Peyer's patch (tissue), 4 donors: ENCODE results near the gene HTT. TPM values are rescaled to one million over a fixed set of nuclear protein-coding genes. Genes with fewer than 3 reads are reported as not detected.
"Not testable (repeated sequence)": the region's sequence is repeated elsewhere in the genome, so short reads cannot be mapped to it uniquely, and the experiment has no call there.

ENCODE experiments used
- DNase-seq, 3 donors: peaks; one replicate each; pipeline ENCODE4 v3.0.0-alpha.2; 2017 to 2019
- H3K27ac ChIP-seq, 4 donors: fragments of 200-600 bp; sonication (generic); one replicate each; pipeline ENCODE4 v1.5.1; 2016 to 2019
- H3K27me3 ChIP-seq, 2 donors: fragments of 200-600 bp; sonication (generic); one replicate each; pipeline ENCODE4 v1.5.1; 2019
- H3K36me3 ChIP-seq, 3 donors: fragments of 200-600 bp; sonication (generic); one replicate each; pipeline ENCODE4 v1.5.1; 2016 to 2019
- H3K4me1 ChIP-seq, 4 donors: fragments of 200-600 bp; sonication (generic); one replicate each; pipeline ENCODE4 v1.5.1; 2016 to 2019
- H3K4me3 ChIP-seq, 4 donors: fragments of 200-600 bp; sonication (generic); 1 replicate in 3 of 4; 2 replicates in 1 of 4; pipeline ENCODE4 v1.5.1; 2016 to 2019; ENCODE audit warnings: mild to moderate bottlenecking in 1 of 4
- H3K9me3 ChIP-seq, 4 donors: fragments of 200-600 bp; sonication (generic); one replicate each; pipeline ENCODE4 v1.5.1; 2016 to 2019; ENCODE audit warnings: mild to moderate bottlenecking in 1 of 4
- POLR2A ChIP-seq, 2 donors: fragments of 450-650 bp; IDR thresholded peaks; one replicate each; pipeline ENCODE4 v1.5.1; 2017; ENCODE audit warnings: antibody characterized with exemption in 2 of 2, mild to moderate bottlenecking in 2 of 2, moderate library complexity in 2 of 2
- total RNA-seq, 4 donors: library from RNA; depleted of rRNA; stranded (reverse); fragments of >200 nt; gene quantifications; one replicate each; pipeline ENCODE4 v1.1.0, GENCODE V29; 2016
- TF ChIP-seq, protein P1 (sequence below), 6 experiments: fragments of 450-650 bp in 4 of 6; fragments of 200-600 bp in 2 of 6; sonication (generic) in 1 of 6; IDR thresholded peaks; one replicate each; pipeline ENCODE4 v1.5.1; 2017 to 2019; ENCODE audit warnings: antibody characterized with exemption in 6 of 6, mild to moderate bottlenecking in 3 of 6, moderate library complexity in 1 of 6

Gene HTT
- total RNA-seq, 4 donors from 2014 or later = 62.3 to 133 (median 113) TPM

DNA sequence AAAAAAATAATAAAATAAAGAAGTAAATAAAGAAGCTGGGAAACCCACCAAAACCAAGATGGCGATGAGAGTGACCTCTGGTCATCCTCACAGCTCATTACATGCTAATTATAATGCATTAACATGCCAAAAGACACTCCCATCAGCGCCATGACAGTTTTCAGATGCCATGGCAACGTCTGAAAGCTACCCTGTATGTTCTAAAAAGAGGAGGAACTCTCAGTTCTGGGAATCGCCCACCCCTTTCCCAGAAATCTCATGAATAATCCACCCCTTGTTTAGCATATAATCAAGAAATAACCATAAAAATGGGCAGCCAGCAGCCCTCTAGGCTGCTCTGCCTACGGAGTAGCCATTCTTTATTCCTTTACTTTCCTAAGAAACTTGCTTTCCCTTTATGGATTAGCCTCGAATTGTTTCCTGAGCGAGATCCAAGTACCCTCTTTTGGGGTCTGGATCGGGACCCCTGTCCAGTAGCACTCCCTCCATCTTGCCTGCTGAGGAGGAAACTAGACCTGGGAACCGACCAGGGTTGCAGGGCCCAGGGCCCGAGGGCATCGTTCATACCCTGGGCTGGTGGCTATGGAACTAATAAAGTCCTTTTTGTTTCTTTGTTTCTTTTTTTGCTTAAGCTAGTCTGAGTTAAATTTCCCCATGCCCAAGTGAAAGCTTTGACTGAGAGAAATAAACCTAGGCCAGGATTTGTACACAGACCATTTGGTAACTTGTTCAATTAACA, 31.0 kb upstream of the HTT start:
- Histone ChIP-seq H3K27ac (no peak overlapping the region), H3K36me3 (no peaks in the 10 kb centered on the region), H3K27me3 (no peaks in the 10 kb centered on the region), H3K9me3 (no peaks in the 10 kb centered on the region), H3K4me3 (no peak overlapping the region), H3K4me1 (peaks cover 0 to 28% (median 11%) of the 10 kb centered on the region in 4 donors)
- no peak for DNase-seq
- TF ChIP-seq POLR2A (IDR thresholded peaks at IDR 0.05) = no peak

DNA sequence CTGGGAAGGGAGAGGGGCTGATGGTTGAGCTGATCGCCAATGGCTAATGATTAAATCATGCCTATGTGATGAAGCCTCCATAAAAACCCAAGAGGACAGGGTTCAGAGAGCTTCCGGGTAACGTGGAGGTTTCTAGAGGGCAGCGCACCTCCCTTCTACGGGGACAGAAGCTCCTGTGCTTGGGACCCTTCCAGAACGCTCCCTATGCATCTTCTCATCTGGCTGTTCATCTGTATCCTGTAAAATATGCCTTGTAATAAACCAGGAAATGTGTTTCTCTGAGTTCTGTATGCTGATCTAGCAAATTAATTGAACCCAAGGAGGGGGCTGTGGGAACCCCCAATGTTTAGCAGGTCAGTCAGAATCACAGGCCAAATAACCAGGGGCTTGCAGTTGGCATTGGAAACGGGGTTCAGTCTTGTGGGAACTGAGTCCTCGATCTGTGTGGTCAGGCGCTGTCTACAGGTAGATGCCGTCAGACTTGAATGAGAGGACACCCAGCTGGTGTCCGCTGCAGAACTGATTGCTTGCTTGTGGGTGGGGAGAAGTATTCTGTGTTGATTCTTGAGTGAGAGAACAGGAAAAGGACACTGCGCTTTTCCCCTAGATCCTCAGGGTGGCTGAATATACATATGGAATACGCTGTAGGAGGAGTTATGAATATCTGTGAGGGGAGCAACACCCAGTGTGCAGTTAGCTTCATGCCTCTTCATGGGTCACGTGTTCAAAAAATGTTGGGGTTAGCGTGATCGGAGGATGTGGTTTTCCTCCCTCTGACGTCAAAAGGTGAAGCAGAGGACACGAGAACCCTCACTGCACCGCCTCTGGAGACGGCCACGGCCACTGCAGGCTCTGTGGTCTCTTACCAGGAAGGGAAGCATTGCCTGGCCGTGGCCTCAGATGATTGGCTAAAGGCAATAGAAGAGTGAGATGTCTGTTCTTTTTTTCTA, 29.3 kb upstream of the HTT start:
- Histone ChIP-seq H3K4me1 (peaks cover 0 to 26% (median 11%) of the 10 kb centered on the region in 4 donors), H3K27ac (peak overlapping the region in 3 of 4 donors; percentile 2 to 73 (median 65)), H3K27me3 (no peaks in the 10 kb centered on the region), H3K36me3 (no peaks in the 10 kb centered on the region), H3K9me3 (no peaks in the 10 kb centered on the region), H3K4me3 (peak overlapping the region in 1 of 4 donors; percentile 28)
- DNase-seq = peak; percentile 49 to 91 (median 77)
- TF ChIP-seq, protein P1, sequence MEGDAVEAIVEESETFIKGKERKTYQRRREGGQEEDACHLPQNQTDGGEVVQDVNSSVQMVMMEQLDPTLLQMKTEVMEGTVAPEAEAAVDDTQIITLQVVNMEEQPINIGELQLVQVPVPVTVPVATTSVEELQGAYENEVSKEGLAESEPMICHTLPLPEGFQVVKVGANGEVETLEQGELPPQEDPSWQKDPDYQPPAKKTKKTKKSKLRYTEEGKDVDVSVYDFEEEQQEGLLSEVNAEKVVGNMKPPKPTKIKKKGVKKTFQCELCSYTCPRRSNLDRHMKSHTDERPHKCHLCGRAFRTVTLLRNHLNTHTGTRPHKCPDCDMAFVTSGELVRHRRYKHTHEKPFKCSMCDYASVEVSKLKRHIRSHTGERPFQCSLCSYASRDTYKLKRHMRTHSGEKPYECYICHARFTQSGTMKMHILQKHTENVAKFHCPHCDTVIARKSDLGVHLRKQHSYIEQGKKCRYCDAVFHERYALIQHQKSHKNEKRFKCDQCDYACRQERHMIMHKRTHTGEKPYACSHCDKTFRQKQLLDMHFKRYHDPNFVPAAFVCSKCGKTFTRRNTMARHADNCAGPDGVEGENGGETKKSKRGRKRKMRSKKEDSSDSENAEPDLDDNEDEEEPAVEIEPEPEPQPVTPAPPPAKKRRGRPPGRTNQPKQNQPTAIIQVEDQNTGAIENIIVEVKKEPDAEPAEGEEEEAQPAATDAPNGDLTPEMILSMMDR (IDR thresholded peaks at IDR 0.05) = peak in 1 of 6 experiments; percentile 22
- peak in 1 of 2 donors; percentile 70 for TF ChIP-seq POLR2A (IDR thresholded peaks at IDR 0.05)

DNA sequence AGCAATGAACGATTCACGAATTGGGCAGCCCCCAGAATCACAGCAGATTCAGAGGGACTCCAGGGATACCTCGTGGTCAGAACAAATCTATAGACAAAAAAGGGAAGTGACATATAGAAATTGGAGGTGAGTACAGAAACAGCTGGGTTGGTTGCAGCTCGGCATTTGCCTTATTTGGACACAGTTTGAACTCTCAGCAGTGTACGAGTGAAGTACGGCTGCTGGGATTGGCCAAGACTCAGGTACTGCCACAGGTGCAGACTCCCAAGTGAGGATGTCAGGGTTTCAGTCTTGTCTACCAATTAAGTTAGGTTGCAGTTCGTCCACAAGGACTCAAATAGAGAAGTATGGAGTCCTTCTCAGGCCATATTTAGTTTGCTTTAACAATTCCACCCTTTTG, 28.3 kb upstream of the HTT start:
- Histone ChIP-seq H3K27ac (peak overlapping the region in 2 of 4 donors; percentile 41 to 65), H3K4me1 (peaks cover 0 to 18% (median 9%) of the 10 kb centered on the region in 4 donors), H3K36me3 (no peaks in the 10 kb centered on the region), H3K27me3 (no peaks in the 10 kb centered on the region), H3K4me3 (no peak overlapping the region), H3K9me3 (no peaks in the 10 kb centered on the region)
- TF ChIP-seq, protein P1 (IDR thresholded peaks at IDR 0.05) = no peak
- no peak for TF ChIP-seq POLR2A (IDR thresholded peaks at IDR 0.05)
- no peak for DNase-seq

DNA sequence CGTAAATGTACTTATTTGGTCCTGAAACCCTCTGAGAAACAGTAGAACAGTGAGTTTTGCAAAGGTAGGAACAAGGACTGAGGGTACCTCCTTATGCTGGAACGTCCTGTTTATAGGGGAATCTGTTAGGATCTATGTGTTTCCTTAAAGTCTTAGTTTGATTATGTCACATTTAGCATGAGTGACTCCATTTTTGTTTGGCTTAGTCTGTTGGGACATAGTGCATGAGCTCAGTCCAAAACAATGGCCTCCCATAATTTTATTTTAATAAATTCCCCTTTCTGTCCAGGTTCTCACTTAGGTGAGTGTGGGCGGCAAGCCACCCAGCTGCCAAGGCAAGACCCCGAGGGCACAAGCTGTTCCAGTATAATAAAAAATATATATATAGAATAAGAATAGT, 27.9 kb upstream of the HTT start:
- TF ChIP-seq, protein P1 (IDR thresholded peaks at IDR 0.05) = no peak
- no peak for DNase-seq
- no peaks in the 10 kb centered on the region for H3K9me3 ChIP-seq
- H3K27ac ChIP-seq = peak overlapping the region in 3 of 4 donors; percentile 41 to 68 (median 65)
- no peaks in the 10 kb centered on the region for H3K36me3 ChIP-seq
- H3K4me3 ChIP-seq = no peak overlapping the region
- H3K27me3 ChIP-seq = no peaks in the 10 kb centered on the region
- H3K4me1 ChIP-seq = peaks cover 0 to 18% (median 7%) of the 10 kb centered on the region in 4 donors

DNA sequence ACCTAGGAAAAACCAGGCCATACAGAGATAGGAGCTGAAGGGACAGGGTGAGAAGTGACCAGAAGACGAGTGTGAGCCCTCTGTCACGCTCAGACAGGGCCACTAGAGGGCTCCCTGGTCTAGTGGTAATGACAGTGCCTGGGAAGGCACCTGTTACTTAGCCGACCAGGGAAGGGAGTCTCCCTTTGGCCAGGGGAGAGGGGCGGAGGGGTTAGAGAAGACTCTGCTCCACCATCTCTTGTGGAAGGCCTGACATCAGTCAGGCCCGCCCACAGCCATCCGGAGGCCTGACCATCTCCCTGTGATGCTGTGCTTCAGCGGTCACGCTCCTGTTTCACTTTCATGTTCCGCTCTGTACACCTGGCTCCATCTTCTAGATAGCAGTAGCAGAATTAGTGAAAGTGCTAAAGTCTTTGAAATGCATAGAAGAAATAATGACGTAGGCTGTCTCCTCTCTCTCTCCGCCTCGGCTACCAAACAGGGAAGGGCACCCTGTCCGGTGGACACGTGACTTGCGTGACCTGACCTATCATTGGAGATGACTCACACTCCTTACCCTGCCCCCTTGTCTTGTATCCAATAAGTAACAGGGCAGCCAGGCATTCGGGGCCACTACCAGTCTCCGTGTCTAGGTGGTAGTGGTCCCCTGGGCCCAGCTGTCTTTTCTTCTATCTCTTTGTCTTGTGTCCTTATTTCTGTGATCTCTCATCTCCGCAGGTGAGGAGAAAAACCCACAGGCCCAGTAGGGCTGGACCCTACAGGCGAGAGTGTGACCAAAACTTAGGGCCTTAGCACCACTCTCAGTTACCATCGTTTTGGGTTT, 26.8 kb upstream of the HTT start:
- TF ChIP-seq, protein P1 (IDR thresholded peaks at IDR 0.05) = peak; percentile 25 to 84 (median 74)
- TF ChIP-seq POLR2A (IDR thresholded peaks at IDR 0.05) = no peak
- Histone ChIP-seq H3K27me3 (no peaks in the 10 kb centered on the region), H3K4me1 (peaks cover 0 to 18% (median 7%) of the 10 kb centered on the region in 4 donors), H3K27ac (peak overlapping the region; percentile 53 to 83 (median 66)), H3K4me3 (peak overlapping the region in 3 of 4 donors; percentile 24 to 56 (median 47)), H3K9me3 (no peaks in the 10 kb centered on the region), H3K36me3 (no peaks in the 10 kb centered on the region)
- peak; percentile 79 to 93 (median 86) for DNase-seq

DNA sequence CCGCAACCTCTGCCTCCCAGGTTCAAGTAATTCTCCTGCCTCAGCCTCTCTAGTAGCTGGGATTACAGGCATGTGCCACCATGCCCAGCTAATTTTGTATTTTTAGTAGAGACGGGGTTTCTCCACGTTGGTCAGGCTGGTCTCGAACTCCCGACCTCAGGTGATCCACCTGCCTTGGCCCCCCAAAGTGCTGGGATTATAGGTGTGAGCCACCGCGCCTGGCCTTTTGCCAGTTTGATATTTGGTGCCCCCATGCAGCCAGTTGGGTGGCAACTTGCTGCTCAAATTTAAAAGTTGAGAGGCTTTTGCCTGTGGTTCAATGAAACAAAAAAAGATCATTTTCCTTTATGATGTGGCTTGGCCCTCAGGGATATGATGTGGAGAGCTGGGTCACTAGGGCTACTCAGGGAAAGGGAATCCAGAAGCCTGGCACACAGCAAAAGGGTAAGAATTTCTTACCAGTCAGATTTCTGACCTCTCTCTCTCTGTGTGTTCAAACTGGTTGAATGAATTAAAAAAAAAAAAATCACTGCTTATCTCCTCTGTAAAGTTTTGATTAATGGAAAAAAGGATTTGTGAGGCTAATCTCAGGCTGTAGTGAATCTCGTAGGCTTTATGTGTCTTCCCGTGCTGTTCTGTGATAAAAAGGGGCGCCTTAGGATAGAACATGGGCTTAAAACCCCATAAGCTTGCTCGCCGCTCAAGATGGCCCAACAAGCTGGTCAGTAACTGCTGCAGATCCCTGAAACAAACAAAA, 23.2 kb upstream of the HTT start:
- not testable (repeated sequence) for DNase-seq, H3K36me3 ChIP-seq, H3K27ac ChIP-seq, H3K4me3 ChIP-seq, H3K27me3 ChIP-seq, H3K9me3 ChIP-seq, H3K4me1 ChIP-seq
